H1 (cell line): ENCODE data around the gene CACNA1C. TPM values are rescaled to one million over a fixed set of nuclear protein-coding genes. Genes with fewer than 3 reads are reported as not detected.

Source experiments
- BCL11A ChIP-seq, 2 experiments: IDR thresholded peaks; one replicate each; pipeline ENCODE4 v1.6.1; 2011; ENCODE audit warnings: low read depth in 2 of 2, low read length in 2 of 2, mild to moderate bottlenecking in 2 of 2
- BRCA1 ChIP-seq: IDR thresholded peaks from 2 replicates; pipeline ENCODE4 v1.6.1; 2012; ENCODE audit warnings: low read depth, low read length, improper control_type of control experiment
- CBX8 ChIP-seq: fragments of 300-800, 300-1000 bp; sonication (generic); IDR thresholded peaks from 2 replicates; pipeline ENCODE4 v1.7.1; 2016; ENCODE audit warnings: low read depth, low read length, borderline replicate concordance
- CTBP2 ChIP-seq: IDR thresholded peaks from 2 replicates; pipeline ENCODE4 v1.7.0; 2011; ENCODE audit warnings: borderline replicate concordance, mild to moderate bottlenecking, moderate library complexity, mixed read lengths, low read length; ENCODE audit not compliant: insufficient read depth, insufficient read length
- FOSL1 ChIP-seq: IDR thresholded peaks from 2 replicates; pipeline ENCODE4 v1.6.1; 2011; ENCODE audit warnings: mild to moderate bottlenecking, low read depth, low read length, moderate library complexity; ENCODE audit not compliant: insufficient read depth
- KDM5A ChIP-seq: fragments of 200-600 bp; IDR thresholded peaks from 2 replicates; pipeline ENCODE4 v1.7.1; 2012; ENCODE audit warnings: mild to moderate bottlenecking, low read length, inconsistent platforms, mixed read lengths
- SP1 ChIP-seq: IDR thresholded peaks from 2 replicates; pipeline ENCODE4 v1.6.1; 2011; ENCODE audit warnings: low read depth, low read length
- polyA plus RNA-seq, 7 experiments: library from polyadenylated mRNA; depleted of rRNA in 3 of 7; stranded (reverse) in 5 of 7; unstranded in 2 of 7; fragments of >200 nt in 5 of 7; fragments of 200-250 nt in 2 of 7; gene quantifications; 1 replicate in 5 of 7; 2 replicates in 1 of 7; 4 replicates in 1 of 7; pipeline versions ENCODE4 v1.2.1 to v1.2.3, GENCODE V29; 2011 to 2013; ENCODE audit warnings: missing spikeins in 2 of 7, mixed read lengths in 2 of 7
- total RNA-seq: library from RNA; stranded (reverse); fragmentation: NEBNext Ultra II Directional; extraction: Animal tissue kit (Norgen Biotek cat#: 25700); gene quantifications from 2 replicates; pipeline ENCODE4 v1.2.1, GENCODE V29; 2021

CACNA1C gene
- total and polyA plus RNA-seq, 2 of the 8 experiments (the other 6 are each of a cell fraction or from before 2014, with no cell fraction given): 1.3 TPM

- no peak for TF ChIP-seq CTBP2
- TF ChIP-seq CBX8: no peak
- TF ChIP-seq SP1: no peak
- no peak for TF ChIP-seq KDM5A
- TF ChIP-seq BRCA1: no peak
- TF ChIP-seq FOSL1: no peak
- TF ChIP-seq BCL11A (IDR thresholded peaks at IDR 0.05; ENCODE audit: low read depth in 2 of 2, low read length in 2 of 2): no peak
- TF ChIP-seq, all 59 proteins: peak for 0
Measured at GRCh38 chr12:2329661-2330210, 276.9 kb downstream of the CACNA1C start (continued).
